Measurements from ENCODE around the gene RALGPS1.

GRCh38 chr9:127126971-127127370 lies 212.4 kb downstream of the RALGPS1 start:
- no peak for TF ChIP-seq CTCF (IDR thresholded peaks at IDR 0.05; ENCODE audit: low read length)
- no peak for TF ChIP-seq EZH2 (optimal IDR thresholded peaks at IDR 0.05; ENCODE audit: low read depth, low read length)
